ENCODE data around the gene PTPRK. TPM values are rescaled to one million over a fixed set of nuclear protein-coding genes. Genes with fewer than 3 reads are reported as not detected.

PTPRK gene
- 377 TPM for total RNA-seq

DNA sequence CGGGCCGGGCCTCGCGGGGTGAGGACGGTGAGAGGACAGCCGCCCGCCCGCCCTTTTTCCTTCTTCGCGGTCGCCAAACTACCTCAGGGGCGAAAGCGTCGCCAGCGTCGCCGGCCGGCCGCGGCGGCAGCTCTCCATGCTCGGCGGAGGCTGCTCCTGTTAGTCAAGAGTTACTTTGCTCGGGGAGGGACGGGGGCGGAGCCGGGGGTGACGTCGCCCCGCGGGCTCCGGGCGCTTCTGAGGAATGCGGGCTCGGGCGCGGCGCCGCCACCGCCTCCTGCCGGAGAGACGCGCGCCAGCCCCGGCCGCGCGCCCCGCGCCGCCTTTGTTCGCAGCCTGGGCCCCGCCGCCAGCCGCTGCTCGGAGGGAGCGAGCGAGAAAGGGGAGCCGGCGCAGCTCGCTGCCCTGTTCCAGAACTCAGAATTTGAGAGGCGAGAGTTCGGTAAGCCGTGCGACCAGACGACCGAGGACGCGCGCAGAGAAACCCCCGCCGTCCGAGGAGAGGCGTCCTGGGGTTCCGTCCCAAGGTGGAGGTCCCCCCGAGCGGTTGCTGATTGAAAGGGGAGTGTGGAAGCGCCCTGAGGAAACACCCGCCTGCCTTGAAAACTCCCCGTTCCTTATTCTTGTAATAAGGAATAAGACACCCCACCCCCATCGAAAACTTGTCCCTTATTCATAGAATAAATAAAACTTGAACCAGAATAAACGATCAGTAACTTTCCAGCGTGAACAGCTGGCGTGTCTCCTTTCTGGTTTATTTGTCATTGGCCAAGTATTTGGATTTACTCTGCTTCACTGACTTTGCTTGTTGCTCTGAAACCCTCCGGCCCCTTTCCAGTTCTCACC lies at the start of gene PTPRK:
Gene PTPRK (minus strand): TSS at position 164 of the 846 bp plus-strand sequence. CDS start 241 bp downstream, outside the sequence.

Measured in parietal lobe (tissue), 1 donor.